Skeletal muscle satellite cell (primary cell): ENCODE results near the gene AHNAK2.

Experiments
- H3K27me3 ChIP-seq: 2 replicates; pipeline ENCODE4 v1.7.0; 2013; ENCODE audit warnings: low read length; ENCODE audit not compliant: control insufficient read depth, insufficient read depth
- H3K36me3 ChIP-seq: 2 replicates; pipeline ENCODE4 v1.7.0; 2013; ENCODE audit warnings: mild to moderate bottlenecking, control low read depth, low read length; ENCODE audit not compliant: insufficient read depth
- H3K4me1 ChIP-seq: 2 replicates; pipeline ENCODE4 v1.7.0; 2013; ENCODE audit warnings: low read length; ENCODE audit not compliant: control insufficient read depth, insufficient read depth
- H3K4me2 ChIP-seq: 2 replicates; pipeline ENCODE4 v1.7.0; 2013; ENCODE audit warnings: mild to moderate bottlenecking, low read length
- H3K4me3 ChIP-seq: 2 replicates; pipeline ENCODE4 v1.7.0; 2013; ENCODE audit warnings: low read length
- H3K9ac ChIP-seq: 2 replicates; pipeline ENCODE4 v1.7.0; 2013; ENCODE audit warnings: mild to moderate bottlenecking, low read depth, low read length, moderate library complexity
- H3K9me3 ChIP-seq: replicated peaks from 2 replicates; pipeline ENCODE4 v1.7.0; 2013; ENCODE audit warnings: mild to moderate bottlenecking, control low read depth, low read length

AHNAK2 gene

GRCh38 chr14:104889375-104889757 is 88.8 kb downstream of the AHNAK2 start:
- no peak overlapping the region for H3K4me3 ChIP-seq
- H3K36me3 ChIP-seq, result peaks cover 34% of the 10 kb centered on the region
- no peak overlapping the region for H3K9ac ChIP-seq

GRCh38 chr14:104888489-104889374 is 89.4 kb downstream of the AHNAK2 start:
- no peaks in the 10 kb centered on the region for H3K4me1 ChIP-seq
- H3K9ac ChIP-seq, result no peak overlapping the region
- H3K4me2 ChIP-seq, result no peak overlapping the region
- no peak overlapping the region for H3K4me3 ChIP-seq
- H3K36me3 ChIP-seq, result peaks cover 37% of the 10 kb centered on the region
- no peaks in the 10 kb centered on the region for H3K9me3 ChIP-seq
- no peaks in the 10 kb centered on the region for H3K27me3 ChIP-seq

More at GRCh38 chr14:104889375-104889757, 88.8 kb downstream of the AHNAK2 start:
- Histone ChIP-seq H3K27me3 (no peaks in the 10 kb centered on the region), H3K9me3 (no peaks in the 10 kb centered on the region), H3K4me1 (no peaks in the 10 kb centered on the region), H3K4me2 (no peak overlapping the region)

- no peaks in the 10 kb centered on the region for H3K27me3 ChIP-seq
- H3K4me2 ChIP-seq, result no peak overlapping the region
- H3K9me3 ChIP-seq, result no peaks in the 10 kb centered on the region
- no peaks in the 10 kb centered on the region for H3K4me1 ChIP-seq
- peaks cover 40% of the 10 kb centered on the region for H3K36me3 ChIP-seq
- H3K4me3 ChIP-seq, result no peak overlapping the region
- H3K9ac ChIP-seq, result no peak overlapping the region
Measured at GRCh38 chr14:104887623-104888488, 90.3 kb downstream of the AHNAK2 start.
